ENCODE measurements around the gene AGAP1.

AGAP1 gene

GRCh38 chr2:235723371-235723770 lies 229.5 kb downstream of the AGAP1 start:
- DNase-seq = no peak

DNA sequence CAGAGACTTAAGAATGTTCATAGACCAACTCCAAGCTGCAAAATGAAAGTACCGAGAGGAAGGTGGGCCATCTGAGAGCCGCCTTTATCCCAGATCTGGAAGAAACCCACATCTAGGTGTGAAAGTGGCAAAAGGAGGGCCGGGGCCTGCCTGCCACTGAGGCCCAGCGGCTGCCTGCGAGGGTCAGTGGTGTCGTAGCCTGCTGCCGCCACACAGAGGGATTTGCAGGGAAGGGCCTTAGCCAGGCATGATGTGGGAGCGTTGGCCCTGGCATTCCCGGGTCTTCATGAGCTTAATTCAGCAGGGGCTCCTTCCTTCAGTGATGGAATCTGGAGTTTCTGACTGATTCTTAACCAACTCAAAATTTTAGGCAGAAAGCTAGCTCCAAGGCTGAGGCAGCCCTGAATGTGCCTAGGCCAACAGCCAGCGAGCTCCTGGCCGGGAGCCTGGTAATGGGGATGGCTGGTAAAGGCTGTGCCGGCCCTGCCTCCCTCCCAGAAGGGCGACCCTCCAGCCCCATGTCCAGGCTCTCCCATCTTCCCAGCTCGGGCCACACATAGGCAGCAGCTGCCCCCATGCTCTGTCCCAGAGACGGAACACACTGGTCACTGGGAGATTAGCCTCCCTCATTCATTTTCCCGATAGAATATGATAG lies 230.1 kb downstream of the AGAP1 start:
- DNase-seq = no peak

GRCh38 chr2:235725016-235725489 lies 231.2 kb downstream of the AGAP1 start:
- no peak for DNase-seq

GRCh38 chr2:235725841-235726240 lies 232.0 kb downstream of the AGAP1 start:
- no peak for DNase-seq

DNA sequence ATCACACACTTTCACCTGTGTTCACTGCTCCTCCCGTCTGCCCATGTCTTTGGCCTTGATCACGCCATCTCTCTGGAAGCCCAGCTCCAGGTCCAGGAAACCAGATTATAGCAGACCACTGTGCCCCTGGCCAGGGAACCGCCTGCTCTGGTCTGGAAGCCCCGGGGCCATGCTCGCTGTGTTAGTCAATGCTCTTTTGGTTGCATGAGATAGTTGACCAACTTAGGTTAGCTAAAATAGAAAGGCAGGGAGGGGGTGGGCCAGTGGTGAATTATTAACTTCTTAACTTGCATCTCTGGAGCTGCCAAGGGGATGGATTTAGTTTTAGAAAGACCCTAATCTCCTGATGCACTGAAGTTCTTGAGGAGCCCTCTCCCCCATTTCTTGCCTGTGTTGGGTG lies 232.7 kb downstream of the AGAP1 start:
- no peak for DNase-seq

- no peak for DNase-seq
These were observed 233.3 kb downstream of the AGAP1 start for GRCh38 chr2:235727174-235727573.

DNA sequence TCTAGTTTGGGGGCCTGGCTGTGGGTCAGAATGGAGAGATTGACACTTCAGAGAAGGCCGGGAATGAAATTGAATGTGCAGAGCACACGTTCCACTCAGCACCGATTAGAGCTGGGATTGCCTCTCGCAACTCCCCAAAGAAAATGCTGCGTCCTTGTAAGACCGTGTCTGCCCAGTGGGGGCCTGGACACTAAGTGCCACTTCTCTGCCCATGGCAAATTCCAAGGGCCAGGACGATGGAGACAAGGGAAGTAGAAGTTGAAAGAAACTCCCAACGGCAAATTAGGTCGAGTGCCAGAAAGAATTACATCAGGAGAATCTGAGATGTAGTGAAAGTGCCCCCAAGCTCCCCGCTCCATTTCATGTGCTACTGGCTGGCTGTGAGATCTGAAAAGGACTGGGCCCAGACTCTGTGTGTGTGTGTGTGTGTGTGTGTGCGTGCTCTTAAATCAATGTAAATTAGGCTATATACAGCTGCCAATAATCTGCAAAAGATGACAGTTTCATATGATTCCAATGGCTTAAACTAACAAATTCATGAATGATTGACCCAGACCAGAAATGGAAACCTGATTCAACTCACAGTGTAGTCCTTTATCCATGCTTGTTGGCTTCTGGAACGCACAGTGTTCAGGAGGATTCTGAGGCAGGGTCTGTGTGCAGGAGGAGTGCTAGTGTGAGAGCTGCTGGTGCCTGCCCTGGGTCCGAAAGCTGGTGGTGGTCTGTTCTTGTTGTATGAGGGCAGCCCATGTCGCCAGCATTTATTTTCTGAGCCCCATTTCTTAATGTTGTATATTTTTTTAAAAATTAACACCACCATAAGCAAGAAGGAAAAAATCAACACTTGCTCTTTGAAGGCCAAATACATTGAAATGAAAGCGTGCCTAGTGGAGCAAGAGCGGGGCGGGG lies 234.3 kb downstream of the AGAP1 start:
- no peak for DNase-seq

- DNase-seq = no peak
These were observed 235.1 kb downstream of the AGAP1 start for GRCh38 chr2:235728800-235729556.

GRCh38 chr2:235729557-235729947 lies 235.7 kb downstream of the AGAP1 start:
- DNase-seq = no peak

DNA sequence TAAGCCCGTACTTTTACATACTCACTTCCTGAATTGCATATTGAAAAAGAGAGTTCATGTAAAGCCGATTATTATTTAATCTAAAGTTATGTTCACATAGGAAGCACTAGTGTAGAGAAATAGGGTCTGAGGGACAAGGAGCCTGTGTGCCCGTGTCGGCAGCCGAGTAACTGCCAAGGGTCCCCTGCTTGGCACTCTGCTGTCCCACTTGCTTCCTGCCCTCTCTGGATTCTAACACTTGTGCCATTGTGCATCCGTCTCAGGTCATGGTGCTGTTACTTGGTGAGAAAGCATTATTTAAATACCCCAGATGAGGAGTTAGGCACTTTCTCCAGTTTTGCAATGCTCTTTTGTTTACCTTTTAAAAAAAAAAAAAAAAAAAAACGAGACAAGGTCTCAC lies 236.3 kb downstream of the AGAP1 start:
- DNase-seq = no peak

GRCh38 chr2:235733761-235734160 lies 239.9 kb downstream of the AGAP1 start:
- no peak for DNase-seq

DNA sequence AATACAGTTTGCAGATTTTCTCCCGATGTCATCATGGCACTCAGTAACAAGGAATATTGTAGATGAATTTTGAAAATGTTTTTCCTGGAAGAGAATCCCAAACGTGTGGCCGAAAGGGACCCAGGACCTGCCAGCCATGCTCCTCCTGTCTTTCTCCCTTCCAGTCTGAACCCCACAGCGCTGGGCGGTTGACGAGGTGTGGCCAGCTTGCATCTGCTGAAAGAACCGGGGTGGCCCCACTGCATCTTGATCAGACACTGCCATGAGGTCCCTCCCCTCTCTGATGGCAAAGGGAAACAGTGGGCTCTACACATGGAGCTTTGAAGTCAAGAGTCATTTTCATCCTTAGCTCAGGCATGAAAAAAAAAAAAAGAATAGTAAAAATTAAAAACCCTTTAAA lies 240.3 kb downstream of the AGAP1 start:
- no peak for DNase-seq

DNA sequence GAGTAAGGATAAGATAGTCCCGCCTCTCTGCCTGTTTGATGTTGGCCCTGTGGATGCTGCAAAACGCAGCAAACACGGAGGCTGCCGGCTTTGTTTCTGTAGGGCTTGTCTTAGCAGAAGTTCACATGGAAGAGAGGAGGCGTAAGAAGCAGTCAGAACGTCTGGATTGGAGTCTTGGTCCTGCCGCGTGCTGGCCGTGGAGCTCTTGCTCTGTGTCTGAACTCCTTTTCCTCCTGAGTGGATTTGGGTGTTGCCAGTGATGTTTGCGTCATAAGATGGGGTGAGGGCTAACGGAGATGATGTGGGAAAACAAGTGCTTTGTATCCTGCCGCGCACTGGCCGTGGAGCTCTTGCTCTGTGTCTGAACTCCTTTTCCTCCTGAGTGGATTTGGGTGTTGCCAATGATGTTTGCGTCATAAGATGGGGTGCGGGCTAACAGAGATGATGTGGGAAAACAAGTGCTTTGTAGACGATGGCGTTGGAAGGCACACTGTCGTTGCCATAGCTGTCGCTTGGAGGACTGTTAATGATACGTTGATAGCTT lies 240.9 kb downstream of the AGAP1 start:
- DNase-seq = no peak

DNA sequence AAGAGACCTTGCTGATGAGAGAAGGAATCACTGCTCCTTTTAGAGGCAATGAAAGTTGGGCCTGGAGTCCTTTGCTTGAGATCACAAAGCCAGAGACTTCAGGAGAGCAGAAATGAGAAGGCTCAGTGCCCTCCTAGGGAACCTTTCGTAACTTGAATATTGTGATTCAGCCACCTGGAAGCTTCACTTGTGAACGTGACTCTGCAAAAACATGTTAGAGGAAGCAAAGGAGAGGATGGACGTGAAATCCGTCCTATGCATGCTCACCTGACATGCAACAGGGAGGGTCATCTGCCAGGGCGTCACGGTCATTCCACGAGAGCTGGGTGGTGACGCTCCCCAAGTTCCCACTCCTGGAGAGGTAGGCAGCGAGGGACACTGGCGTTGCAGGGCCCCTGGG lies 243.6 kb downstream of the AGAP1 start:
- DNase-seq = no peak

- no peak for DNase-seq
These were observed 244.0 kb downstream of the AGAP1 start for GRCh38 chr2:235737840-235738239.

GRCh38 chr2:235739704-235740415 lies 246.0 kb downstream of the AGAP1 start:
- no peak for DNase-seq

DNA sequence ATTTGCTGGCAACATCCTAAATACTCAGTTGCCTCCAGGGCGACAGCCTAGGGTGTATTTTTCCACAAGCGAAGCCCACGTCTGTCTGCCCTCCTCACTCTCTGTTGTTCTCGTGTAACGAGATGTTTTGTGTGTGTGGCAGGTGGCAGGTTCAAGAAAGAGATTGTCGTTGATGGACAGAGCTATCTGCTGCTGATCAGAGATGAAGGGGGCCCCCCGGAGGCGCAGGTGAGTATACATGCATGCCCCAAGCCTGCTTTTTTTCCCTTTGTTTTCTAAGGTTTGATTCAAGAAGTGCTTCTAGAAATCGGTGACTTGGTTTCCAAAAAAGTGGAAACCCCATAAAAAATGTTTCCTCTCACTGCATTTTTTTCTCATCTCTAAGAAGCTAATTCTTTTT lies 247.0 kb downstream of the AGAP1 start:
- peak; percentile 19 to 63 for DNase-seq

- no peak for DNase-seq
These were observed 250.3 kb downstream of the AGAP1 start for GRCh38 chr2:235744161-235744560.

DNA sequence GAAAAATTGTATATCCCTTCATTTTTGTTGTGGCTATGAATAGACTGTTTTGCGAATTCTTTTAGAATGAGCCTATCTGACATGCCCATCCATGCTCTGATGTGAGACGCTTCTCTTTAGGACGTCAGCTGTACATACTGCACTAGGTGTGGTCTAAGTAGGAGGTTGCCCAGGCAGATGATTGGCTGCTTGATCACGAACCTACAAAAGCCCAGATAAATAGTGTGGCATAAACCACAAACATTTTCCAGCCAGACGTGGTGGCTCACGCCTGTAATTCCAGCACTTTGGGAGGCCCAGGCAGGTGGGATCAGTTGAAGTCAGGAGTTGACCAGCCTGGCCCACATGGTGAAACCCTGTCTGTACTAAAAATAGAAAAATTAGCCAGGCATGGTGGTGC lies 251.8 kb downstream of the AGAP1 start:
- DNase-seq = no peak

DNA sequence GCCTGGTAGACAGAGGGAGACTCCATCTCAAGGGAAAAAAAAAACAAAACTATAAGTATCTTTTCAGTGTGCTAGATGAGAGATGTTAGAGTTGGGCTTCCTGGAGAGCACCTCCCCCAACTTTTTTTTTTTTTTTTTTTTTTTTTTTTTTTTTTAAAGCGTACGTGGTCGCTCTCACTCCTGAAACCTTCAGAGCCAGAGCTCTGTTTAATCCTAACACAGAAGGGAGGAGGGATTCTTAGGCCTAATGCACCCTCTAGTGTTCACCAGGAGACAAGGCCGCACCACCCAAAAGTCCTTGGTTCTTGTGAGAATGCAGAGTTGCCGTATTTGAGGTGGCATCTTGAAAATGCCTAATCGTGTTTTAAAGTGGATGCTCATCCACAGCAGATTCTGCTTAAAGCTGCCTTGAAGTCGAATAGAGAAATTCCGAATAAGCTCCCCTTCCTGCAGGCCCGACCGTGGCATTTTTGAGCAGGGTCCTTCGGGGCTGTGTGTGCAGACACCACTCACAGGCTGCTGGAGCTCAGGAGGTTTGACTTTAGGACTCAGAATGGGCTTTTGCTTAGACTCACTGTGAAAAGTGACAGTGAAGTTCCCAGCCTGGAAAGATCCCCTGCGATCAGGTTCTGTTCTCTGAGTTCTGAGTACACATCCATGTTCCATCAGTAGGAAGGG lies 252.6 kb downstream of the AGAP1 start:
- peak; percentile 46 to 81 for DNase-seq

GRCh38 chr2:235747001-235747785 lies 253.3 kb downstream of the AGAP1 start:
- no peak for DNase-seq
